Measurements from ENCODE around the gene ZBTB45. TPM values are rescaled to one million over a fixed set of nuclear protein-coding genes. Genes with fewer than 3 reads are reported as not detected.
"Not testable (repeated sequence)": the region's sequence is repeated elsewhere in the genome, so short reads cannot be mapped to it uniquely, and the experiment has no call there.

Gene ZBTB45
- total and polyA plus RNA-seq, 3 donors from 2014 or later = 6.9 to 15.1 (median 14.0) TPM

DNA sequence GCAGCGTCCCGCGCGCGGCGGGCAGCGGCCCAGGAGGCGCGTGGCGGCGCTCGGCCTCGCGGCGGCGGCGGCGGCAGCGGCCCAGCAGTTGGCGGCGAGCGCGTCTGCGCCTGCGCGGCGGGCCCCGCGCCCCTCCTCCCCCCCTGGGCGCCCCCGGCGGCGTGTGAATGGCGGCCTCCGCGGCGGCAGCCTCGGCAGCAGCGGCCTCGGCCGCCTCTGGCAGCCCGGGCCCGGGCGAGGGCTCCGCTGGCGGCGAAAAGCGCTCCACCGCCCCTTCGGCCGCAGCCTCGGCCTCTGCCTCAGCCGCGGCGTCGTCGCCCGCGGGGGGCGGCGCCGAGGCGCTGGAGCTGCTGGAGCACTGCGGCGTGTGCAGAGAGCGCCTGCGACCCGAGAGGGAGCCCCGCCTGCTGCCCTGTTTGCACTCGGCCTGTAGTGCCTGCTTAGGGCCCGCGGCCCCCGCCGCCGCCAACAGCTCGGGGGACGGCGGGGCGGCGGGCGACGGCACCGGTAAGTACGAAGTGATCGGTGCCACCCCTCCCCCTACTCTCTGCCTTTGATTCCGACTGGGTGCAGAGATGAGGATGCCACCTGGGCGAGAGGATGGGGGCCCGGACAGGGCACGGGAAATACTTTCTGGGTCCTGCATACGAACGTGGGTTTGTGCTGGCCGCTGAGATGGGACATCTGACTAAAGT is 25.1 kb upstream of the ZBTB45 start:
- whole genome bisulfite sequencing, 2 donors = 0% methylated on average over 8 to 22 of the region's 92 CpGs
- Histone ChIP-seq H3K9me3 (no peaks in the 10 kb centered on the region), H3K4me1 (peaks cover 22% of the 10 kb centered on the region), H3K27ac (peak overlapping the region; percentile 96 to 99), H3K27me3 (no peaks in the 10 kb centered on the region), H3K36me3 (ENCODE audit: low read depth, missing control alignments) (peaks cover 3% of the 10 kb centered on the region), H3K4me3 (peak overlapping the region; percentile 88 to 93)
- intact Hi-C loops (cut with DNase I; ENCODE audit: low total_unique reads) = no loop called here
- peak; percentile 61 for DNase-seq
- TF ChIP-seq, protein P1, sequence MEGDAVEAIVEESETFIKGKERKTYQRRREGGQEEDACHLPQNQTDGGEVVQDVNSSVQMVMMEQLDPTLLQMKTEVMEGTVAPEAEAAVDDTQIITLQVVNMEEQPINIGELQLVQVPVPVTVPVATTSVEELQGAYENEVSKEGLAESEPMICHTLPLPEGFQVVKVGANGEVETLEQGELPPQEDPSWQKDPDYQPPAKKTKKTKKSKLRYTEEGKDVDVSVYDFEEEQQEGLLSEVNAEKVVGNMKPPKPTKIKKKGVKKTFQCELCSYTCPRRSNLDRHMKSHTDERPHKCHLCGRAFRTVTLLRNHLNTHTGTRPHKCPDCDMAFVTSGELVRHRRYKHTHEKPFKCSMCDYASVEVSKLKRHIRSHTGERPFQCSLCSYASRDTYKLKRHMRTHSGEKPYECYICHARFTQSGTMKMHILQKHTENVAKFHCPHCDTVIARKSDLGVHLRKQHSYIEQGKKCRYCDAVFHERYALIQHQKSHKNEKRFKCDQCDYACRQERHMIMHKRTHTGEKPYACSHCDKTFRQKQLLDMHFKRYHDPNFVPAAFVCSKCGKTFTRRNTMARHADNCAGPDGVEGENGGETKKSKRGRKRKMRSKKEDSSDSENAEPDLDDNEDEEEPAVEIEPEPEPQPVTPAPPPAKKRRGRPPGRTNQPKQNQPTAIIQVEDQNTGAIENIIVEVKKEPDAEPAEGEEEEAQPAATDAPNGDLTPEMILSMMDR (IDR thresholded peaks at IDR 0.05) = no peak
- TF ChIP-seq POLR2A (IDR thresholded peaks at IDR 0.05) = no peak

DNA sequence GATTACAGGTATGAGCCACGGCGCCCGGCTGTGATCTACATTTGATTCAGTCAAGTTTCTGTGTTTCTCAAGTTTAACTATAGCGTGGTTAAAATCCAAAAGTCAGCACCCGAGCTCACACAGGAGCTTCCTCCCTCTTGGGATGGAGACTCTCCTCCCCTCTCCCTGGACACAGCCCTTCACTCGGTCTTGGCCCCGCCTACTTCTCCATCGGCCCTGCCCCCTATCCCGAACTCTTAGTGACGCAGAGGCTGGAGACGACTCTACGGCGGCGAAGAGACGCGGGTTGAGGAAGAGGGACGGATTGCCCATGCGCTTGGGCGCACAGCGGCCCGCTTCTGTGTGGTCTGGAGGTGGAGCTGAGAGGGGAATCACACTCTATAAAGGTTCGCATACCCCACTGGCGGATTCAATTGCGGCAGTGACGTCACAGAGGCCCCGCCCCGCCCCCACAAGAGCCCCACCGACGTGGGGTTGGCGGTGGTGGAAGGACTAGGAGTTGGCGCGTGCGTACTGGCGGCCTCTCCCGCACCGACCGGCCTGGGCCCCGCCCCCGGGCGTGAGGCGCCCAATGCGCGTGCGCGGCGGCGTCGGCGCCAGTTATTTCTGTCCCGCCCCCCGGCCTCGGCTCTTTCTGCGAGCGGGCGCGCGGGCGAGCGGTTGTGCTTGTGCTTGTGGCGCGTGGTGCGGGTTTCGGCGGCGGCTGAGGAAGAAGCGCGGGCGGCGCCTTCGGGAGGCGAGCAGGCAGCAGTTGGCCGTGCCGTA is 24.4 kb upstream of the ZBTB45 start, which contains the start of gene TRIM28:
Gene TRIM28, plus strand, starts transcription at position 239 of the 765 bp plus-strand sequence. CDS start 694 bp downstream, outside the sequence.
- Histone ChIP-seq H3K4me1 (peaks cover 22% of the 10 kb centered on the region), H3K9me3 (no peaks in the 10 kb centered on the region), H3K4me3 (peak within 1 kb of the TSS; percentile 88 to 93), H3K27me3 (no peaks in the 10 kb centered on the region), H3K27ac (peak within 1 kb of the TSS; percentile 96 to 99), H3K36me3 (ENCODE audit: low read depth, missing control alignments) (no peaks in the 10 kb centered on the region)
- 0% methylated on average over 21 to 33 of the region's 73 CpGs for WGBS, 2 donors
- intact Hi-C loops (cut with DNase I; ENCODE audit: low total_unique reads) = no loop called here
- peak; percentile 95 for TF ChIP-seq POLR2A (IDR thresholded peaks at IDR 0.05)
- TF ChIP-seq, protein P1 (IDR thresholded peaks at IDR 0.05) = no peak
- DNase-seq = peak; percentile 98

DNA sequence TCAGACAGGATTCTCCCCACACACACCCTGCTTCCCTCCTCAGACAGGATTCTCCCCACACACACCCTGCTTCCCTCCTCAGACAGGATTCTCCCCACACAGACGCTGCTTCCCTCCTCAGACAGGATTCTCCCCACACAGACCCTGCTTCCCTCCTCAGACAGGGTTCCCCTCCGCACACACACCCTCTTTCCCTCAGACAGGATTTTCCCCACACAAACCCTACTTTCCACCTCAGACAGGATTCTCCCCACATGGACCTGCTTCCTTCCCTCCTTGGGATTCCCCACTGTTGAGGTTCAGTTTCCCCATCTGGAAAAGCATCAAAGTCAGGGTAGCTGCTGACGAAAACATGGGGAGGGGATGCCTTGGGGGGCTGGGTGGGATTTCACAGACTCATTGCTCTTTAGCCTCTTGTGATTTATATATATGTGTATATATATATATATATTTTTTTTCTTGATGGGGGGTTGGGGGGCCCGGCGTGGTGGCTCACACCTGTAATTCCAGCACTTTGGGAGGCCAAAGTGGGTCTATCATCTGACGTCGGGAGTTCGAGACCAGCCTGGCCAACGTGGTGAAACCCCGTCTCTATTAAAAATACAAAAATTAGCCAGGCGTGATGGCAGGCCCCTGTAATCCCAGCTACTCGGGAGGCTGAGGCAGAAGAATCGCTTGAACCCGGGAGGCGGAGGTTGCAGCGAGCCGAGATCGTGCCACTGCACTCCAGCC is 23.2 kb upstream of the ZBTB45 start:
- H3K9me3 ChIP-seq; DNase-seq; intact Hi-C loops (cut with DNase I; ENCODE audit: low total_unique reads); H3K36me3 ChIP-seq (ENCODE audit: low read depth, missing control alignments); H3K27me3 ChIP-seq: not testable (repeated sequence)
- H3K4me3 ChIP-seq = peak overlapping the region in 1 of 2 donors; percentile 10
- peak overlapping the region; percentile 96 to 99 for H3K27ac ChIP-seq
- 63 to 68% methylated on average over 14 to 18 of the region's 18 CpGs for WGBS, 2 donors
- H3K4me1 ChIP-seq = peaks cover 22% of the 10 kb centered on the region

DNA sequence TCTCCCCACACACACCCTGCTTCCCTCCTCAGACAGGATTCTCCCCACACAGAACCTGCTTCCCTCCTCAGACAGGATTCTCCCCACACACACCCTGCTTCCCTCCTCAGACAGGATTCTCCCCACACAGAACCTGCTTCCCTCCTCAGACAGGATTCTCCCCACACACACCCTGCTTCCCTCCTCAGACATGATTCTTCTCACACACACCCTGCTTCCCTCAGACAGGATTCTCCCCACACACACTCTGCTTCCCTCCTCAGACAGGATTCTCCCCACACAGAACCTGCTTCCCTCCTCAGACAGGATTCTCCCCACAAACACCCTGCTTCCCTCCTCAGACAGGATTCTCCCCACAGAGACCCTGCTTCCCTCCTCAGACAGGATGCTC is 19.6 kb upstream of the ZBTB45 start:
- H3K36me3 ChIP-seq (ENCODE audit: low read depth, missing control alignments); H3K9me3 ChIP-seq; intact Hi-C loops (cut with DNase I; ENCODE audit: low total_unique reads); H3K4me3 ChIP-seq; H3K27me3 ChIP-seq; DNase-seq; H3K4me1 ChIP-seq; H3K27ac ChIP-seq: not testable (repeated sequence)

DNA sequence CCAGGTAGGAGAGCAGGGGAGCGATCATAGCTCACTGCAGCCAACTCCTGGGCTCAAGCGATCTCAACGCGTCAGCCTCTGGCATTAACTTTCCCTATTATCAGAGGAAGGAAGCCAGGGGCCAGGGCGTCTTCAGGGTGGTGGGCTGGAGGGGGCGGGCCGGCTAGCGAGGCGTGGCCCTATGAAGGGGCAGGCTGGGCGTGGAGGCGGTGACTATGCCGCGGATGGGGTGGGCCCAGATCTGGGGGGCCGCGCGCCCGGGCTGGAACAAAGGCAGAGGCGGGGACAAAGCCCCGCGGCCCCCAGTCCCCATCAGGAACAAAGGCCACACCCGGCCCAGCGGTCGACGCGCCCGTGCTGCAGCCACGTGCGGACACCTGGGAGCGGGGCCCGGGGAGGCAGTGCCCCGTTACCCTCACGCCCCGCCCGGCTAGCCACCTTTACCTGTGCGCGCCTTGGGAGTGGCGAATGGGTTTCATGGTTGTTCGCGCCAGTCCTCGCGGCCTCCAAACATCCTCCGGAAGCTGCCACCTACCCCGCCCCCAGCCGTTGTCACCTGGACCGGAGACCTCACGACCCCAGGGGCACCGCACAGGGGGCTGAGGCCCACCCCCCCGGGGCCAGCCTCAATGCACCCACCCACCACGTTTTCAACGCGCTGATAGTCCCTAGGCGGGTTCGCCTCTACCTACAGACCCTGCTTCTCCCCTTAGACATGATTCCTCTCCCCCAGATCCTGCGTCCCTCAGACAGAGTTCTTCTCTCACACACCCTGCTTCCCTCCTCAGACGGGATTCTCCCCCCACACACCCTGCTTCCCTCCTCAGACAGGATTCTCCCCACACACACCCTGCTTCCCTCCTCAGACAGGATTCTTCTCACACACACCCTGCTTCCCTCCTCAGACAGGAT is 18.9 kb upstream of the ZBTB45 start:
- intact Hi-C loops (cut with DNase I; ENCODE audit: low total_unique reads) = no loop called here
- no peaks in the 10 kb centered on the region for H3K27me3 ChIP-seq
- 2 to 3% methylated on average over 25 to 50 of the region's 55 CpGs for WGBS, 2 donors
- H3K4me3 ChIP-seq = peak overlapping the region; percentile 4 to 29
- no peaks in the 10 kb centered on the region for H3K9me3 ChIP-seq
- DNase-seq = no peak
- H3K4me1 ChIP-seq = peaks cover 3% of the 10 kb centered on the region
- H3K27ac ChIP-seq = no peak overlapping the region
- no peak for TF ChIP-seq POLR2A (IDR thresholded peaks at IDR 0.05)
- TF ChIP-seq, protein P1 (IDR thresholded peaks at IDR 0.05) = no peak
- H3K36me3 ChIP-seq (ENCODE audit: low read depth, missing control alignments) = no peaks in the 10 kb centered on the region
